HG02884 (cell line): ENCODE measurements around the gene CNOT4.
"Not testable (repeated sequence)": the region's sequence is repeated elsewhere in the genome, so short reads cannot be mapped to it uniquely, and the experiment has no call there.

Experiments
- ATAC-seq: cut with Tn5 transposase; IDR thresholded peaks from one replicate; pipeline ENCODE4 v1.9.1; 2021; ENCODE audit warnings: mild to moderate bottlenecking, moderate library complexity; ENCODE audit not compliant: unreplicated experiment

CNOT4 gene

GRCh38 chr7:135368416-135369186 is 141.3 kb downstream of the CNOT4 start:
- ATAC-seq, result no peak

GRCh38 chr7:135366843-135367508 is 142.9 kb downstream of the CNOT4 start:
- no peak for ATAC-seq

- ATAC-seq, result no peak
Measured at GRCh38 chr7:135365721-135366120, 144.2 kb downstream of the CNOT4 start.

GRCh38 chr7:135364206-135364605 is 145.7 kb downstream of the CNOT4 start:
- ATAC-seq, result no peak

DNA sequence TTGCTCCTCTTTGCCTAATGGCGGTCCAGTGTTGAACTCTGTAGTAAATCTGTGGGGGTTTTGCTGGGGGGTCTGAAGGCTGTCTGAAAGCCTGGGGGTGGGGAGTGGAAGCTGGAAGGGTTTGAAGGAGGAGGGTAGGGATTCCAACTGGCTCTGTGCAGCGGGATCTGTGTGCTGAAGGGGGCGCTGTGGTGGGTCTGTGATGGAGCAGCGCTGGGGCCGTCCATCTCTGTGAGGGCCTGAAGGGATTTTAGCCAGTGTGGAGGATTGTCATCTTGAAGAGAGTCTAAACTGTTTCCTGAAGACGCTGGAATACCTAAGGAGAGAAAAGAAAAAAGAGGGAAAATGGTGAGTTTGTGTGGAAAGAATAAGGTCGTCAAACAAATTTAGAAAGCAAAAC is 147.0 kb downstream of the CNOT4 start:
- ATAC-seq, result no peak

DNA sequence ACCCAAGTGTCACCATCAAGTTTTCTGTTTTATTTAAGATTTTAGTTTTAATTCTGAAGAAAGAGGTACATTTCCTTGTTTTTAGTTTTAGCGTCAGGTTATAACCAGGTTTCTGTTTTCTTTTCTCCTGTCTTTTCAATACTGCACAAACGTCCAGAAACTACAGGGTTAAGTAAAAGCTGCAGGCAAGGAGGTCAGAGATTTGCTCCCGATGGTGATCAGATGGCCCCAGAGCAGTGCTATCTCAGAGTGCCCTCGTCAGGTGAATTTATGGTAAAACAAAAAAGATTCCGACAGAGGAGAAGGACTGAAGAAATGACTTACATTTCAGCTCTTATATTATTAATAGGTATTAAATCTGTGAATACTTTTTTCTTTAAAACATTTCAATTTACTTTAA is 148.1 kb downstream of the CNOT4 start:
- no peak for ATAC-seq

DNA sequence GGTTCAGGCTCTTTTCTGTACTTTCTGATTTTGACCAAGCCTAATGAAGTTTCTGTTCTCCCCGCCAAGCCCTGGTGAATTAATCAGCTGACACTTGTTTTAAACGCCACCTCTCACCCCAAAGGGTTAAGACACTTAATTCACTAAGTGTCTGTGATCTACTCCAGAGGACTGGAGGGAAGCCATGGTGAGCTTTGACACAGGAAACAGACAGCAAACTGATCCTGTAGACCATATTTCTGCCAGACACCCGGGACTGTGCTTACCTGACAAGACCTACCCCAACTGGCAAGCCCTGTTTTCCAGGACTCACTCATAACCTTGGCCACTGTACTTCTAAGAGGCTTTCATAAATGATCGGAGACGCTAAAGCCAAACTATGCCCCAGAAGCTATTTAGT is 150.3 kb downstream of the CNOT4 start:
- ATAC-seq, result no peak

- no peak for ATAC-seq
Measured at GRCh38 chr7:135355377-135356048, 154.4 kb downstream of the CNOT4 start.

GRCh38 chr7:135353832-135354231 is 156.1 kb downstream of the CNOT4 start:
- ATAC-seq, result no peak

DNA sequence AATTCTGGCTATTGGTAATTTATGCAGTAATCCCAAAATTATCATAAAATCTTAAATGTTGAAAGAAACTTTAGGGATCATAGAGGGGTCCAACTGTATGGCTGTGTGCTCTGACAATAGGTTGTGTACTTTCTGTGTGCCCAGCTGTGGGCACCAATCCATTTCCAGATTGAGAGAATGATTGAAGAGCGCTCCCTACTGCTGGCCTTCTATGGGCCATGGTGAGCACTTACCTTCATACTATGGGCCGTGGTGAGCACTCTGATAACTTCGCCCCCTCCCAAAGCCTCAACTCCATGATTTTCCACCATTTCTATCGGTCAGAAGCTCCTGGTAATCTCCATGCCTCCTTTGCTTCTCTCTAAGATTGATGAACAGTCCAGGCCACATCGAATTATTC is 157.6 kb downstream of the CNOT4 start:
- ATAC-seq, result no peak

DNA sequence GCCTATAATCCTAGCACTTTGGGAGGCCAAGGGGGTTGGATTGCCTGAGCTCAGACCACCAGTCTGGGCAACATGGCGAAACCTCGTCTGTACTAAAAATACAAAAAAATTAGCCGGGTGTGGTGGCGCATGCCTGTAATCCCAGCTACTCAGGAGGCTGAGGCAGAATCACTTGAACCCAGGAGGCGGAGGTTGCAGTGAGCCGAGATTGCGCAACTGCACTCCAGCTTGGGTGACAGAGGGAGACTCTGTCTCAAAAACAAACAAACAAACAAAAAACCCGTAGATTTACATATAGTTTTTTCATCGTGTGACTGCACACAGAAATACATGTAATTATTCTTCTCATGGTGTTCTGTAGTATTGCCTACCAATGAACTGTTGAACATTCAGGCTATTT is 158.8 kb downstream of the CNOT4 start:
- ATAC-seq, result not testable (repeated sequence)

DNA sequence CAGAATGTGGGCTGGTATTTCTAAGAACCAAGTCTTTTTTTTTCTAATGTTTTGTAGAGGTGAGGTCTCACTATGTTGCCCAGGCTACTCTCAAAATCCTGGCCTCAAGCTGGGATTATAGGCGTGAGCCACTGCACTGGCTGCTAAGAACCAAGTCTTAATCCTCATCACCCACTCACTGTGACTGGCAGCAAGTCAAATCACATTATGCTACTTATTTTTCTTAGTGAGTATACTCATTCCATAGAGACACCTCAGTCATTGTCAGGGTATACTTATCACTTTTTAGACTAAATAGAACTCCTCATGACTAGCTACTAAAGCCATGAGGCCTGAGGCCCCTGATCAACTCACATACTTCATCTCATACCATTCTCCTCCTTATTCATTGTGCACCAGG is 160.2 kb downstream of the CNOT4 start:
- no peak for ATAC-seq

DNA sequence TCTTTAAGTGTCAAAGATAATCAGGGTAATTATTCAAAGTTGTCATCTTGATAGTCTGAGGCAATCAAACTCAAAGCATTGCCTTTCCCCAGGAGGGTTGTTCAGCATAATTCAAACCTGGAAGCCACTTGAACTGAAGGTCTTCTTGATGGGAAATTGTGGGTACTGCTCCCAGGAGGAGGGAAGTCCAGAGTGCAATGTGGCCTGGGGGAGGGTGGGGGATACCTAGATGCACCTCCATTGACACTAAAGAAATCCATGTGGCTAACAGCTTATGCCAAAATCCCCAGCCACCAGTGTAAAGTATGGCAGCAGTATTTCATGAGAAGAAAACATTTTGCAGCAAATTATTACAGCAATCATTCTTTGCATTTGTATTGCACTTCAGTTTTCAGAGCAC is 161.4 kb downstream of the CNOT4 start:
- ATAC-seq, result no peak

DNA sequence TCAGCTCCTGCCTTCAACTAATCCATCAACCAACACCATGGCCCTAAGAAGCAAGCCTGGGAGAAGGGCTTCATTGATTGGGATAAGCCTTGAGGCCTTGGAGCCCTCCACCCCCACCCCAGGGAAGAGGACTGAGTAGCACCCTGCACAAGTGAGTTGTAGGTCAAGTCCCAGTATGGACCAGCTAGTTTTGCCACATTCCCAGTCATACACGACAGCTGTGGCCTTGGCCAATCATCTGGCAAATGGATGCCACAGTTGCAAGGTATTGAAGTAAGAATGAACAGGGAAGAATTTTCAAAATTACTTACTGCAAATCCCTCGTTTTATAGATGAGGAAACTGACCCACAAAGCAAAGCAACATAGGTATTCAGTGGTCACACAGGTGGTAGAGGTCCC is 166.5 kb downstream of the CNOT4 start:
- no peak for ATAC-seq

DNA sequence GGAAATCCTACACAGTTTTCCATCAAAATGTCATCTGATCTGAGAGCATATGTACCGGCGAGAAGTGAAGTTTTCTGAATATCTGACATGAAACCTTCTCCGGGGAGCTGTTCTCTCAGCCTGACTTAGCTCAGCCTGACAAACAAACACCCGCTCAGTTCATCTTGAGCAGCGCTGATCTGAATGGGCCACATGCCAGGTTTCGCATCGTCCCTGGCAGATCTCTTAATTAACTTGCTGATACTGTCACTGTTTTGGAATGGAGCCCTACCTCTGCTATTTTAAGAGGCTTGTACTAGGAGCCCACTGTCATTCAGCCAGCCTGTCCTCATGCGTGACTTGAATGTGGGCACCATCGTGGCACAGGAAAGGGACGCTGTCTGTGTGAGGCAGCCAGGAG is 167.0 kb downstream of the CNOT4 start:
- no peak for ATAC-seq

DNA sequence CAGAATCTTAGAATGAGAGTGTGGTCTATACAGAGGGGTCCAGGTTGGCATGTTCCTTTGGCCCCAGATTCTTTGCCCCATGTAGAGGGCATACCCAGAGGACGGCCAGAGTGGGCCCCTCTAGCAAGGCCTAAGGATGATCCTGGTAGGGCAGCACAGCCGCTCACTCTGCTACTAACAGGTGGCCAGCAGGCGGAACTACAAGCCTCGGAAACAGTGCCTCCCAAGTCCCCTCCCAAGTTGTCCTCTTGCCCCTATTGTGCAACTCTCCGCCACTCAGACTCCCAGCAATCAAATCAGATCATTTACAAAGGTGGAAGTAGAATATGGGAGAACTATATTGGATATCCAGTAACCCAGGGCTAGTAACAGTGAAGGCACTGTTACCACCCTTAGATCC is 168.9 kb downstream of the CNOT4 start:
- ATAC-seq, result no peak

GRCh38 chr7:135337977-135338550 is 171.8 kb downstream of the CNOT4 start:
- no peak for ATAC-seq

- ATAC-seq, result no peak
Measured at GRCh38 chr7:135337506-135337905, 172.4 kb downstream of the CNOT4 start.

DNA sequence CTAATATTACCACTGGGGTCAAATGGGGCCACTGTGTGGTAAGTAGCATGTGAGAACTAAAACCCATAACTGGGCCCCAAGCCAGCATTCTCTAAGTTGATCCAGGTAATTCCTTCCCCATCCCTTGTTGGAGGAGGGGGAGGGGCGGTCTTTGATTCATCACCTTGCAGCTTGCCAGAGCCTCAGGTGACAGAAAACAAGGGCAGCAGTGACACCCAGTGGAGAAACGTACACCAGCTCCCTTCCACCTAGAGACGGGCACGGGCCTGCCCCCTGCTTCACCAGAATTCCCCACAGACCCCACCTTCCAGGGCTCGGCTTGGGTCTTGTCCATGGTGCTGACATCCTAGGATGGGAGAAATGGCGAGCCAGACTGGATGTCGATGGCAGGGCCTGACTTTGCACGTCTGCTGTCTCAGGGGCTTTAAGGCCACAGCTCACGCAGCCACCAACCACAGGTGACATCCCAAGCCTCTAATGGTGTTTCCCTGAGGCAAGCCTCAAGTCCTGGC is 174.2 kb downstream of the CNOT4 start:
- peak; percentile 66 for ATAC-seq

- no peak for ATAC-seq
Measured at GRCh38 chr7:135334830-135335543, 174.9 kb downstream of the CNOT4 start.

- no peak for ATAC-seq
Measured at GRCh38 chr7:135333946-135334345, 176.0 kb downstream of the CNOT4 start.
